A172 (cell line): ENCODE measurements around the gene ARHGAP32. TPM values are rescaled to one million over a fixed set of nuclear protein-coding genes. Genes with fewer than 3 reads are reported as not detected.
"Not testable (repeated sequence)": the region's sequence is repeated elsewhere in the genome, so short reads cannot be mapped to it uniquely, and the experiment has no call there.

Source experiments
- DNase-seq: peaks from one replicate; pipeline ENCODE4 v3.0.0-alpha.2; 2015; ENCODE audit warnings: low spot score
- total RNA-seq: library from RNA; depleted of rRNA; stranded (reverse); fragments of >200 nt; shearing (Covaris generic); gene quantifications from 2 replicates; pipeline ENCODE4 v1.2.3, GENCODE V29; 2014

Gene ARHGAP32
- total RNA-seq, 1 experiment from 2014 or later, result 4.8 TPM

DNA sequence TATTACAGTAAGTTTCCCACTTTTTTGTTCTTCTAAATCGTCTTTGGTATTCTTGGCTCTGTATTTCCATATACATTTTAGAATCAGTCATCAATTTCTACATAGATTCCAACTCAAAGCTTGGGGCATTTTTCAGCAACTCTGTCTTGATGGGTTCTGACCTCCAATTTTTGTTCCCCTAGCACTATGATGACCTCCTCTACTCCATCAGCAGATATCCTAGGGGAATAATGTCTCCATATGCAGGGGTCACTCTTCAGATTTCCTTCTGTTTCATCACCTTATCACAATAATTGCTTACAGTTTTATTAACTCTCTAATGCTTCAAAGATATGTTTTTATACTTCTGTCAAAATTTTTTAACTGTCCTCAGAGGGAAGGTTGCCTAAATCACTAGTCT is 158.1 kb downstream of the ARHGAP32 start:
- no peak for DNase-seq

DNA sequence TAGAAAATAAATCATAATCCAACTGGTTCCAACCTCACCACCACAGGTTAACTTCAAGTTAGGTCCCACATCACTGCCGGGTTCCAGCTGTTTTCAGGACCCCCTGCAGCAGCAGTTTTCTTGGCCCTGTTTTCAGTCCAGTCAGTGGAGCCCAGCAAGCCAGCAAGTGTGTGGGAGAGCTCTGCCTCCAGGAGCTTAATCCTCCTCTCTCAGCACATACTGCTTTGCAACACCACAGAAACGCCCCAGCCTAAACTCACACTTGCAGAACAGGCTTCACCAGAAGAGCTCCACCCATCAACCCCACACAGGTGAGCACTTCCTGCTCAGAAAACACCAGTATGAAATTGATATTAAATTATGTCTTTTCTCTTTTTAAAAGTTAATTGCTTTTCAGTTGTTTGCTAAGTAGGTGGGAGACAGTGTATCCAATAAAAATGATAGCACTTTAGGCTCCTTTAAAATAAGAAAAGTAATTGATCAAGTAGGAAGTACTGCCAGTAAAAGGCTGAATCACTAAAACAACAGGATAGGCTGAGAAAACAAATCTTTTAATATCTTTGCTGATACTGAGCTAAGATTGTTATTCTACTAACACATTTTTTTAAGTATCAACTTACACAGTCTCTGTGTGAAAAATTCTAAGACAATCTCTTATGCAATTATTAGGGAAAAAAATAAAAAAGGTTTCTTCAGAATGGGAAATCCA is 168.0 kb downstream of the ARHGAP32 start:
- DNase-seq, result no peak

DNA sequence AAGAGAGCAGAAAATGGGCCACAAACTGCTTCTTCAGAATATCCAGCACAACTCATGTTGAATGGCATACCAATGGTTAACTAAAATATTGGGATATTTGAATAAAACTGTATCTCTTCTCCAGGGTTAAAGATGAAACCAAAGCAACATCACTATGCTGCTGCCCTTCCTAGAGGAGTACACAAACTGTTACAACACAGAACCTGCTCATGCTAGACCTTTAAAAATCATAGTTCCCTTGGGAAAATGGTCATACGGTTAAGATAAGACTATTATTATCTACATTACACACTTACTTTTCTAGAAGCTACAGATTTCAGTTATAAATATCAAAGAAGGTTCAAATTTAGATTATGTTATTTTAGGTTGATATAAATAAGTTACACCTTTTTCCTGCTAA is 170.8 kb downstream of the ARHGAP32 start:
- no peak for DNase-seq

DNA sequence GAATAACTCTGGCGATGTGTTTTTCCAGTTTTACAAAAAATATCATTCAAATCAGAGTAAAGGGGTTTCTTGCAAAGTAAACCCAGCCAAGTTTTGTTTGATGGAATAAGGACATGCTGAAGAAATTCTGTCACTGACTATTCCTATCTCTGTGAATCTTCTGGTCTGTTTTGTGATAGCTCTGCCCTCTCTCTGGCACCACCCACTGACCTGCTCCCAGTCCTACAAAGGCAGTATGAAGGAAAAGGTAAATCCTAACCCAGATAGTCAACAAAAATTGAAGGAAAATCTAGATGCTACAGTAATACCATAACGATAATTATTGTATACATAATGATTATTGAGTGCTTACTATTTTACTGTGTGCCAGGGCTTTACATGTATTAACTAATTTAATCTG is 173.1 kb downstream of the ARHGAP32 start:
- DNase-seq, result no peak

DNA sequence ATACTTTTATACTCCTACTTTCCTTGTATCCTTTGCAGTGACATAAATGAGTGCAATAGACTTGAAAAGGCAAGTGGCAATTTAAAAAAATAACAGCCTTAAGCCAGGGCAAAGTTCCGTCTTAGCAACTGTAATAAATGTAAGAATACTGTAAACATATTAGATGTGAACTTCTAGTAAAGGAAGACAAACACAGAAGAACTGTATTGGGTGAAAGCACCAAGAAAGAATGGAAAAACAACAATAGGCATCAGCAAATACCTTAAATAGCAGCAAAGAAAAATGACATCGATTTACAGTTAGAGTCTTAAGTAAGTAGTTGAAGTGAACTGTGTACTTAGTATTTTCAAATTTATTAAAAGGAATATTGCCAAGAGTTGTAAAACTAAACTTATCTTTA is 174.0 kb downstream of the ARHGAP32 start:
- DNase-seq, result no peak

DNA sequence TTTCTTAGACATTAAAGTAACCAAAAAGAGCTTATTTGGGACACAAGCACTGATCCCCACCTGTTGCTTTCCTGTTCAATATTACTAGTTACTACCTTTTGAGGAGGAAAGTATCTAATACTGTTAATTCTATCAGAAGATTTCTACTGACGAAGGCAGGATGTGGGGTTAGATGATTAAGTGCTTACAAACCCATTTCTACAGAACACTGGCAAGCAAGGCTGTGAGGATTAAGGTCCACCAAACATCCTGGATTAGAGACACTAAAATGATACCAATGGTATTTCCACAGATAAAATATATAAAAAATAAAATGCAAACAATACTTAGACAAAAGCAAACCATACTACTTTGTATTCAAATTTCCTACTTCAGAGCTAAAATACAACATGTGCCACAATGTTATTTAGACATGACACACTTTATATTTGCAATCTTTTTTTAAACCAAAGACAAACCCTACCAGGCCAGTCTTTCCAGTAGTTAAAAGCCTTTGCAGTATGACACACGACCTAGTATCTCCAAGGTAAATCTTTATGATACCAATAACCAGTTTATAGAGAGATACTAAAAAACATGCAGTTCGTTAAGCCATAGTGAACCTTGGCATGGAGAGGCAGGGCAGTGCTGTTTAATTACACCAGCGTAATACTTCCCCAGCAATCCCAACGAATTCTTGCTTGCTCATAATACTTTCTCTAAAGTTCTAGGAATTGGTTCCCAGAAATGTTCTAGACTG is 178.2 kb downstream of the ARHGAP32 start:
- no peak for DNase-seq

DNA sequence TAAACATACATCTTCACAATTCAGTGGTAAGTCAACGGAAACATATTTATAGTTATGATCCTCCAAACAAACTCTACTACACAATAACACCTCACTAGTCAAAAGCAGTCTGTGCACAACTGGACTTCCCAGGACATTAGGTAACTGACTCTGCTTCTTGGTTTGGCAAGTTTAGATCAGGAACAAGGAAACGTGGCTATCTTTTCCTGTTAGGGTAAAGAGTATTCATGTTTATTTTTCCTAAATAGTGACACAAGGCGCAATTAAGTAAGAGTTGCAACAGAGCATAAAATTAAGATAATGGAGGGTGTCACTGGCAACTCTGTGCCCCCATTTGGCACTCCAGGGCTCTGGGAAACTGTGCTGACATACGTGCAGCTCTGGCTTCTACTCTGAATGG is 179.2 kb downstream of the ARHGAP32 start:
- no peak for DNase-seq

DNA sequence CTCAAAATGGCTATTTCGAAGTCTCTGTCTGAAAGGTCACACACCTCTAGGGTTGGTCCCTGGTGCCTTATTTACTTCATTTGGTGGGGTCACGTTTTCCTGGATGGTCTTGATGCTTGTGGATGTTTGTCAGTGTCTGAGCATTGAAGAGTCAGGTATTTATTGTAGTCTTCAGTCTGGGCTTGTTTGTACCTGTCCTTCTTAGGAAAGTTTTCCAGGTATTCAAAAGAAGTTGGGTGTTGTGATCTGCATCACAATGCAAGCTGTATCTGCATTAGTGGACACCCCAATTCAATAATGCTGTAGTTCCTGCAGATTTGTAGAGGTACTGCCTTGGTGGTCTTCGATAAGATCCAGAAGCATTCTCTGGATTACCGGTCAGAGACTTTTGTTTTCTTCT is 186.0 kb downstream of the ARHGAP32 start:
- DNase-seq, result no peak

DNA sequence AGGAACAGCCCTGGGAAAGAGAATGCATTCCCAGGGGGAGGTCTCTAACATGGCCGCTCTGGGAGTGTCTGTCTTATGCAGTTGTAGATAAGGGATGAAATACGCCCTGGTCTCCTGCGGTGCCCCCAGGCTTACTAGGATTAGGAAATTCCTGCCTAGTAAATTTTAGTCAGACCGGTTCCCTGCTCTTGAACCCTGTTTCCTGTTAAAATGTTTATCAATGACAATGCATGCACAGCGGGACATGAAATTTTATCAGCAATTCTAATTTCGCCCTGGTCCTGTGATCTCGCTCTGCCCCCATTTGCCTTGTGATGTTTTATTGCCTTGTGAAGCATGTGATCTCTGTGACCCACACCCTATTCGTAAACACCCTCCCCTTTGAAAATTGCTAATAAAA is 193.0 kb downstream of the ARHGAP32 start:
- DNase-seq, result not testable (repeated sequence)

DNA sequence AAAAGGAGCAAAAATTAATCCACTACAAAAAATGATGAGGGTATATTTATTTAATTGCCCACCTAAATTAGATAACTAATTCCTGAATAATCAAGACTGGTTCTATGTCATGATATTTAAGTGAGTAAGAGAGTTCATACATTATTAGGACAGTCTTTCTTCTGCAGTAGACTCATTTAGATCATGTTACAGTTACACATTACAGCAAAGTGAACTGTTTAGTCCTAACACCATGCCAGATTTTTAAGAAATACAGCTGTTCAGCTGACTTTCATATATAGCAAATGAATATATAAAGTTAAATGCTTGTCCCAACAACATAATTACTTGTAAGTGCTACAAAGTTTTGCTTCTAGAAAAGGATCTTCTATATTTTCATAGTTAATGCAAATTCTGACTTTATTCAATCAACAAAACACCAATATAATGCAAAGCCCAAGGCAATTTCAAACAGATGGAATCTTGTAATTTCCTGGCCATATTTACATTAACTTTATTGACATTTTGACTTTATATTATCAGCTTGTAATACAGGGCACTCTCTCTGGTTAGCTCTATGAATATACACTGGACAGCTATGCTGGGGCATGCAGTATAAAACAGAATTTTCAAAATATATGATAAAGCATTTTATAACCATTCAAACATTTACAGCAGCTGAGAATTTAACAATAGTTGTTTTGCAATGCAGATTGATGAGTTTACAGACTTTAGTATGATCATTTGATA is 203.7 kb downstream of the ARHGAP32 start:
- DNase-seq, result no peak

DNA sequence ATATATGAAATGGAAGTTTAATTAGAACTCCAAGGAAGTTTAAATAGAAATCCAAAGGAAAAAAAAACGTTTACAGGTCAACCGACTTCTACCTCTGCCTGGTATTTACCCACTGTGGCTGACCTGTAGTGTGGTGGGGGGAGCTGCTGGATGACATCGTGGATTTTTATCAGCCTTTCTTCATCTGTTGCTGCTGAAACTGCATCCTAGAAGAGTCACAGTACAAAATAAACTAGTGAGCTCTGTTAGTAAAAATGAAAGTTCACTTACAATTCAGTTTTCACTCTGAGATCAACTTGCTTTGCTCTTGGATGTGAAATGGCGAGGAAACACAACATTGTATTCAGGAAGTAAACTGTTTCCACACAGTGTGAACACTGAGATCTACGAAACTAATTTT is 206.2 kb downstream of the ARHGAP32 start:
- no peak for DNase-seq

DNA sequence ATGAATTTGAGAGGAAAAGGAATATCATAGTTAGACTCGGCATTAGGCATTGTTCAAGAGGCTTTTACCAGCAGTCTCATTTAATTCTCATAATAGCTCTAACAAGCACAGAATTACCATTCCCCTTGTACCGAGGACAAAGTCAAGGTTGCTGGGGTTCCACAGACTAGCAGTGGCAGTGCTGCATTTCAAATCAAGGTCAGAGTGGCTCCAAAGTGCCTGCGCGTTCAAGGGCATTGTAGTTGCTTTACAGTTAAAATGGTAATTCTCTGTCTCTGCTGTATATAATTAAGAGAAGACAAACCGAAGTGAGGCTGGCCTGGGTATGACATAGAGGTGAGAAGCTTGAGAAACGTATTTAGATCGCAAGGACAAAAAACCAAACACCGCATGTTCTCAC is 209.1 kb downstream of the ARHGAP32 start:
- no peak for DNase-seq

DNA sequence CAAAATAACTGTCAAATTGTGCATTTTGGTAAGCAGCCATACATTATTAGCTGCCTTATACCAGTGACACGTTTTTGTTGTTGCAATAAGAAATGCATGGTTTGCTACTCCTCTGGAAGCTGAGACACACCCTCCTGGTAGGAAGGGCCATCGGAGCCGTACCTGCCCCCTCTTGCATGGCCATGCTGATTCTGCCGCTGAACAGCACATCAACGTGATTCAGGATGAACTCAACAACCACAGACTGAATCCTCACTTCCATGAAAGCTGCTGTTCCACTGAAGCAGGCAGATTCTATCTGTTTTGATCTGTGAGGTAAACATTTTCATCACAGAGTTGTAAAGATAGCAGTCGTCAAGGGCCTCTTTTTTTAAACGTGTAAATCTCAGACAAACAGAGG is 210.9 kb downstream of the ARHGAP32 start:
- peak; percentile 3 for DNase-seq

DNA sequence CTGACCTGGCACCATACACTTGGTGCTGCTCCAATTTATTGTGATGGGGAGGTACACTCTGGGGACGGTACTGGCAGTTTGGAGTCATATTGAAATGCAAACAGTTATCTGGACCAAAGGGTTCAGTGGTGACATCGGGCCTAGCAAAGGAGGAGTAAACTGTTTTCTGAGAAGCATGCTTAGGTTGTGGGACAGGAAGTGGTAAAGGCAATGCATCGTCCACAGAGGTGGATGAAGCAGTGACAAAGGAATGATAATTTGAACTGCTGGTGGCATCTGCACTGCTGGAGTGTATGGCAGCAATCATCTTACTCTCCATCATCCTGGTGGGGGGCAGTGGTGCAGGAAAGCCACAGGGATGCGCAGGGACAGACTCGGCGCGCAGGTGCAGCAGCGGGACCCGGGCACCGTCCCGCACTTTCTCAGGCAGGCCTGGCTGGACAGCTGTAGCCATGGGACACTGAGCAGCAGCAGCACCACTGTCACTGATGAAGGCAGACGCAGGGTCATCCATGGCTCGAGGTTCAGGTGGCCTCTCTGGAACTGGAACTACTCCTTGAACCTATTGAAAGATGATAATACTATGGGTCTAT is 221.4 kb downstream of the ARHGAP32 start:
- DNase-seq, result no peak

DNA sequence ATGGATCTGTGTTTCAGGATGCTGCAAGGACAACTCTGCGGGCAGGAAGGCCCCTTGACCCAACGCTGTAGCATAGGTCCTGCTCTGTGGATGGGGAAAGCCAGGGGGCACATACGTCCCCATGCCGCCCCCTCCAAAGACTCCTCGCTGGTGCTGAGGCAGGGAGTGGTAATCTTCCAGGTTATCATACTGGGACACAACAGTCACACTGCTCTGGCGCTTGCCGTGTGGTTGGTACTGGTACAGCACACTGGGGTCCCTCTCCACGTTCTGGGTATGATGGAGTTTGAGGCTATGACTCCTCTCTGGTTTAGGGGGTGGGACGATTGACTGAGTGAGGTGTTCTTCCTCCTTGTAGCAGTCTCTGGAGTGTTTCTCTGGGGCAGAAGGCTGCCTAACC is 223.2 kb downstream of the ARHGAP32 start:
- no peak for DNase-seq

DNA sequence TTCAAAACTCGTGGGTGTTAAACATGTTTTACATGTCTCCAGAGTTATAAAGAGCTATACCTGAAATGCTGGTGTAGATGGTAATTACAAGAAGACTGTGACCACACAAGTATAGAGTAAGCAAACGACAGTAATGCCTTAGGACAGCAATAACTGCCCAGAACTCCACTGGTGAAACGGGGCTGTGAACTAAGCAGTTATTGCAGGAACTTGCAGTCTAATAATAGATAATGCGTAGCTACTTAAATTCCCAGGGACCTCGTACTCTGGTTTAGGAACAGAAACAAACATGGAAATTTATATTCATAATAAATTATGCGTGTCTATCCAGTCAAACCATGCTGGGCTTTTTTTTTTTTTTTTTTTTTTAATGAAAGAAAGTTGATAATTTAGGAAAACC is 224.5 kb downstream of the ARHGAP32 start:
- DNase-seq, result no peak

DNA sequence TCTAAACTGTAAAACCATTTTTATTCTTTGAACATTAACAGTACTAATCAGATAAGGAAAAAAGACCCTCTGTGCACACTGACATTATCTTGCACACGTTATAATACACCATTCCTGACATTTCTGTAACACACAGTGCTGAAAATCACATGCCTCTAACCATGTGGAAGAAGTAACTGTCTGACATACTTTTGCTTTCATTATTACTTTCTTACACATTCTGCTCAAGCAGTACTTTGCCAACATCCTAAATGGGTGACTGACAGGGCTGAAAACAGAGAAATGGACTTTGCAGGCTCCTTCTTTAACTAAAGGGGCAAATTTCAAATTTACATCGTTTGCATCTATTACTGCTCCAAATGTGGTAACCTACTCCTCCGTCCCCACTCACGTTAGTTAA is 226.6 kb downstream of the ARHGAP32 start:
- DNase-seq, result no peak

DNA sequence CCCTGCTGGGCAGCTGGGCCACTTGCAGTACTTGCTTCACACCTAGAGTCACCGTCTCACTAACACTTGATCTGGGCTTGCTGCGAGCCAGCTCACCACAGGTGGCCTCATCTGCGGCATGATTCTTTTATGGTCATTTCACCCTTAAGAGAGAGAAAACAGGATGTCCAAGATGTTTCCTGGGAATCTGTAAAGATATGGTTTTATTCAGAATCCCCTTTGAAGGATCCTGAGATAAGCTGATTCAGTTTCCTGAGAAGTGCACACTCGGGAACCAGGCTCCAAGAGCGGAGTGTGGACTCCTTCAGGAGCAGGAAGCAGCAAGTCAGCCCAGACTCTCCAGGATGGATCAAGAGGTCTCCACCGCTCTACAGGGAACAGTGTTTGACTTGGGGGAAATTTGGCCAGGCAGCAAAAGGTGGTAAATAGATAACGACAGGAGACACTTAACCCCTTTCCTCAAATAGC is 227.6 kb downstream of the ARHGAP32 start:
- no peak for DNase-seq

DNA sequence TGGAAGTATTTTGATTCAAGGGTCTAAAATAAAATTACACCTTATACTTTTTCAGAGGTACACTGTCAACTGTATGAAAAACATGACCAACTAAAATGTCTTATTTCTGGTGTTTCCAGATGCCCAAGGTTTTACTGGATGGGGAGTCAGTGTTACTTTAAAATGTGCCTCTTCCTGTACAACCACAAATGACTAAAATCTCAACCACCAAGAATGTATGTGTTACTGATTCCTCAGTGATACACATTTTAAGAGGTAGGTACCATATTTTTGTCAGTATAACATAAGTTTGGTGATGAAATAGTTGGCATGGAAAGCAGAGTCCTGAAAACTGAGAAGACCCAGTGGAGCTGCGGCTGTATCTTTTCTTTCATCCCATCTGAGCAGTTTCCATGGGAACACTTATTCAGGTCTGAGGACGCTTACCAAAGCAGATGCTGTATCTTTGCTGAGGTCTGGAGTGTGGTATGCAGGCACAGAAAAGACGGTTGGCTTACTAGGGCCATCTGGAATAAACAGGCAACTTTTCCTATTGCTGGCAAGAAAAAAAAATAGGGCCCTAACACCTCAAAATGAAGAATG is 228.3 kb downstream of the ARHGAP32 start:
- no peak for DNase-seq

DNA sequence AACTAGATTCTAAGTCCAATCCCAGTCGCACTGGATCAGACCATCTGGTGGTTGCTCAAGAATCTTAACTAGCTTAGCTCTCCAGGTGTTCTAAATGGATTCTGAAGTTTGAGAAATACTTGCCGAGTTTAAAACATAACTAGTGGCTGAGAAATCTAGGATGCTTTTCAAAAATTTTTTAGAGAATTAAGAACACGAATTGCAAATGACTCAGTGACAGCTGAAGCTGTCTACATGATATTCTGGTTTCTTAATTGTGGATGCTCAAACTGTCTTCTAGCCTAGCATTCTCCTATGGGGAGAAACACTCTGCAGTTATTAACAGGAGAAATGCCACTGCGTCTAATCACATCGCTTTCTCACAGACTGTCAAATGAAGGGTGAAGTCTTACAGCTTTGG is 229.2 kb downstream of the ARHGAP32 start:
- DNase-seq, result no peak

DNA sequence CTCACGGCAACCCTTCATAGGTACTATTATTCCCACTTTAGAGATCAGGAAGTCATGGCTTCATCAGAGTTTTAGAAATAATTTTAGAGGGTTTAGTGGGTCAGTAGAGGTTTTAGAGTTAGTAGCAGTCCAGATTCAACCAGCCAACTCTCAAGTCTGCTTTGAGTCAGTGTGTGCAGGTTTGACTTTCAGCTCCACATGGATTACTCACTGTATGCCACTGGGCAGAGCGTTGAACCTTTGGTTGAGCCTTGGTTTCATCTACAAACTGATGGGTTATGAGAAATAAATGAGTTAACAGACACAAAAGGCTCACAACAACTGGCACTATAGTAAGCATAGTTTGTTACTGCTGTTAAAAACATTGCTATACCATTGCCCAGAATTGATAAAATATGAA is 230.5 kb downstream of the ARHGAP32 start:
- no peak for DNase-seq

DNA sequence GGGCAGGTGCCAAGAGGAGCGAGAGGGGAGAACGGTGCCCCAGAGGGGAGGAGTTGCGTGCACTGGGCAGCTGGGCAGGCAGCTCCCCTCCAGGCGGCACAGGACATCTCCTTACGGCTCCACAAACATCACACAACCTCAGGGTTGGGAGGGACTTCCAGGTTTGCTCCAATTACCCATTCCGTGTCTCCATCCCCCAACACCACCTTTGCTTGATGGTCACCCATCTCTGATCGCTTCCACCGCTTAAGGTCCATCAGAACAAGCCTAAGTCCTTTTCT is 235.0 kb downstream of the ARHGAP32 start:
- no peak for DNase-seq
